Endothelial cell of umbilical vein (primary cell): ENCODE results near the gene KANK4.

Experiments
- CTCF ChIP-seq, 2 donors: IDR thresholded peaks; 1 replicate in 1 of 2; 2 replicates in 1 of 2; pipeline ENCODE4 v1.5.1; 2011; ENCODE audit warnings: low read length in 2 of 2, mild to moderate bottlenecking in 2 of 2, moderate library complexity in 2 of 2, control low read depth in 1 of 2, inconsistent platforms in 1 of 2, low read depth in 1 of 2; ENCODE audit not compliant: insufficient read depth in 1 of 2; ENCODE audit errors: extremely low read depth in 1 of 2
- FOS ChIP-seq: IDR thresholded peaks from 2 replicates; pipeline ENCODE4 v1.6.1; 2011; ENCODE audit warnings: mild to moderate bottlenecking, low read length, moderate library complexity, borderline replicate concordance; ENCODE audit not compliant: insufficient read depth
- JUN ChIP-seq: IDR thresholded peaks from 2 replicates; pipeline ENCODE4 v1.6.1; 2011; ENCODE audit warnings: borderline replicate concordance, low read depth; ENCODE audit not compliant: insufficient read length, insufficient read depth
- POLR2A ChIP-seq: IDR thresholded peaks from 2 replicates; pipeline ENCODE4 v1.6.1; 2012; ENCODE audit warnings: low read depth, mild to moderate bottlenecking, control low read depth, low read length
- POLR2AphosphoS5 ChIP-seq: IDR thresholded peaks from 2 replicates; pipeline ENCODE4 v1.6.1; 2012; ENCODE audit warnings: low read depth, mild to moderate bottlenecking, control low read depth, low read length, moderate library complexity; ENCODE audit not compliant: insufficient read depth

DNA sequence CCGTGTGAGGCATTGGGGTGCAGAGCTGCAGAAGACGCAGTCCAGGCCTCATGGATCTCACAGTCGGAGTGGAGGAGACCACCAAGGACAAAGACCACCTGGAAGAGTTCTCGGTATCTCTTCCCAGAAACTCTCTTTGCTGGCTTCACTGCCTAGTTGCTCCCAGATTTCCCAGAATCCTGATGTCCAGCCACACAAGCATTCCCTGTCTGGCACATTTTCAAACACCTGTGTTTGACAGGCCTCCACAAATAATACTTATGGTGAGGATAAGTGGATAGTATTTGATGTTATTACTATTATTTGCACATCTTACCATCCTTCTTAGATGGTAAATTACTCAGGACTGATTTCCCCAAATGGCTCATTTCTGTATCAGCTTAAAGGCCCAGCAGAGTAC, 27.7 kb upstream of the KANK4 start:
- no peak for TF ChIP-seq CTCF (IDR thresholded peaks at IDR 0.05; ENCODE audit: extremely low read depth in 1 of 2, insufficient read depth in 1 of 2, low read depth in 1 of 2, low read length in 2 of 2)
- TF ChIP-seq POLR2AphosphoS5 = no peak
- TF ChIP-seq JUN = no peak
- no peak for TF ChIP-seq POLR2A
- no peak for TF ChIP-seq FOS
